Kidney (tissue), 14 donors: ENCODE data around the gene TPRN. TPM values are rescaled to one million over a fixed set of nuclear protein-coding genes. Genes with fewer than 3 reads are reported as not detected.

Source experiments
- DNase-seq, 5 donors: peaks; one replicate each; pipeline ENCODE4 v3.0.0-alpha.2; 2013 to 2020
- FAIRE-seq: peaks from 2 replicates; lab custom pipeline; 2012; peaks lifted over from hg19 to GRCh38; lab: Jason Lieb, UNC
- H3K27ac ChIP-seq, 2 donors: one replicate each; pipeline ENCODE4 v1.7.0; 2013; ENCODE audit warnings: low read depth in 2 of 2, low read length in 2 of 2, inconsistent platforms in 1 of 2
- H3K27me3 ChIP-seq: one replicate; pipeline ENCODE4 v1.7.1; 2013; ENCODE audit warnings: low read length, inconsistent platforms; ENCODE audit not compliant: control insufficient read depth, insufficient read depth
- H3K36me3 ChIP-seq, 3 donors: one replicate each; pipeline versions ENCODE4 v1.7.0 to v1.7.1; 2013; ENCODE audit warnings: low read length in 3 of 3, control low read depth in 1 of 3, inconsistent platforms in 1 of 3; ENCODE audit not compliant: insufficient read depth in 3 of 3, control insufficient read depth in 2 of 3
- H3K4me1 ChIP-seq, 3 donors: one replicate each; pipeline versions ENCODE4 v1.7.0 to v1.7.1; 2013; ENCODE audit warnings: low read length in 3 of 3, inconsistent platforms in 1 of 3, low read depth in 1 of 3; ENCODE audit not compliant: control insufficient read depth in 2 of 3, insufficient read depth in 2 of 3
- H3K4me3 ChIP-seq, 3 donors: one replicate each; pipeline versions ENCODE4 v1.7.0 to v1.8.1; 2013; ENCODE audit warnings: low read length in 3 of 3, control low read depth in 1 of 3, inconsistent platforms in 1 of 3
- H3K9ac ChIP-seq, 3 donors: one replicate each; pipeline versions ENCODE4 v1.7.0 to v1.7.1; 2013; ENCODE audit warnings: low read length in 3 of 3, control low read depth in 1 of 3, inconsistent platforms in 1 of 3
- H3K9me3 ChIP-seq, 3 donors: one replicate each; pipeline versions ENCODE4 v1.7.0 to v1.7.1; 2013; ENCODE audit warnings: low read length in 3 of 3, control low read depth in 1 of 3, inconsistent platforms in 1 of 3; ENCODE audit not compliant: control insufficient read depth in 2 of 3, insufficient read depth in 1 of 3
- CTCF ChIP-seq: IDR thresholded peaks from 3 replicates; pipeline ENCODE4 v1.5.1; 2012; ENCODE audit warnings: mild to moderate bottlenecking, moderate library complexity, borderline replicate concordance; ENCODE audit not compliant: insufficient read depth; ENCODE audit errors: extremely low read depth
- intact Hi-C: fragments of 100-400 bp; cut with DNase I; formaldehyde crosslinking; loops from one replicate; pipeline ENCODE4 v1.11.1; 2022
- polyA plus RNA-seq: library from polyadenylated mRNA; stranded (reverse); fragments of 350-450 nt; fragmentation: Illumina TruSeq; extraction: RNeasy Lipid Tissue Mini Kit (QIAGEN cat#74804); gene quantifications from one replicate; pipeline ENCODE4 v1.2.3, GENCODE V29; 2014; ENCODE audit warnings: low read depth, low replicate concordance; ENCODE audit not compliant: insufficient read depth
- total RNA-seq: library from RNA; stranded (reverse); fragmentation: NEBNext Ultra II Directional; extraction: Animal tissue kit (Norgen Biotek cat#: 25700); gene quantifications from one replicate; pipeline ENCODE4 v1.2.1, GENCODE V29; 2021
- donor health status: control.
- donor health status: control.
- donor health status: control.
- donor health status: control.
- donor health status: control.
- donor health status: DM: yes; HTN: yes; CAD: no.
- donor health status: Normal renal cell carcinoma (clear cell type).

Gene TPRN
- total and polyA plus RNA-seq, 2 donors from 2014 or later, result 47.2 to 49.5 TPM

DNA sequence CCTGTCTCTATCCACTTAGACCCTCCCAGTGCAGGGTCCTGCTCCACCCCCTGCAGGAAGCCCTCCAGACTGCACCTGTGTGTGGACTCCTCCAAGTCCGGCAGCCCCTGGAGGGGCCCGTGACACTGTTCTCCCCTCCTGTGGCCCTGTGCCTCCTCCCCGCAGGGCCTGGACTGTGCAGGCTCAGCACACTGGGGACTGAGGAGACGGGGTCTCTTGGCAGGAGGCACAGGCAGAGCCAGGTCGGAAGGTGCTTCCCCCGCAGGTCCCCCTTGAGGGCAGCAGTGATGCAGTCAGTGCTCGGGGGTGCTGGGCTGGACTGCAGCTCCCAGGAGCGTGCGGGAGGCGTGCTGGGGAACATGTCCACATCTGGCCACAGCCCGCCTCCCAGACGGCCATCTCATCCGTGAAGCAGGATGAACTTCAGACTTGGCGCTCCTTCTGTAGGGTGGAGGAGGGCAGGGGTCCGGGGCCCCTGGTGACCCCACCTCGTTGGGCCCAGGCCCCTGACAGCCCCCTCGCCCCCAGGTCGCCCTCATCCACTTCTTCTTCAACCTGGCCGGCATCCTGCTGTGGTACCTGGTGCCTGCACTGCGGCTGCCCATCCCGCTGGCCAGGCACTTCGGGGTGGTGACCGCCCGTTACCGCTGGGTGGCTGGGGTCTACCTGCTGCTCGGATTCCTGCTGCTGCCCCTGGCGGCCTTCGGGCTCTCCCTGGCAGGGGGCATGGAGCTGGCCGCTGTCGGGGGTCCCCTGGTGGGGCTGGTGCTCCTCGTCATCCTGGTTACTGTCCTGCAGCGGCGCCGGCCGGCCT, 35.1 kb upstream of the TPRN start:
- Histone ChIP-seq H3K36me3 (no peaks in the 10 kb centered on the region), H3K9me3 (no peaks in the 10 kb centered on the region), H3K27ac (no peak overlapping the region), H3K27me3 (no peaks in the 10 kb centered on the region), H3K4me3 (no peak overlapping the region), H3K4me1 (peaks cover 0 to 8% (median 4%) of the 10 kb centered on the region in 3 donors), H3K9ac (no peak overlapping the region)
- TF ChIP-seq CTCF, result no peak
- no peak for FAIRE-seq
- no peak for DNase-seq
- intact Hi-C loops, result loop anchor here (10.0 kb wide), 1 partner anchor 121 kb away; the partner anchor contains the start of gene DPP7

GRCh38 chr9:137234758-137235423, 34.4 kb upstream of the TPRN start:
- Histone ChIP-seq H3K9ac (no peak overlapping the region), H3K4me1 (peaks cover 0 to 8% (median 4%) of the 10 kb centered on the region in 3 donors)

GRCh38 chr9:137234055-137234697, 33.6 kb upstream of the TPRN start:
- Histone ChIP-seq H3K27me3 (no peaks in the 10 kb centered on the region), H3K27ac (no peak overlapping the region), H3K4me3 (no peak overlapping the region), H3K4me1 (peaks cover 0 to 10% (median 7%) of the 10 kb centered on the region in 3 donors), H3K9me3 (no peaks in the 10 kb centered on the region), H3K36me3 (no peaks in the 10 kb centered on the region), H3K9ac (no peak overlapping the region)
- intact Hi-C loops, result loop anchor here (10.0 kb wide), 1 partner anchor 119 kb away; the partner anchor contains the start of gene DPP7
- no peak for TF ChIP-seq CTCF
- no peak for FAIRE-seq
- no peak for DNase-seq

More at GRCh38 chr9:137234758-137235423, 34.4 kb upstream of the TPRN start:
- FAIRE-seq (no peak), DNase-seq (no peak)
- TF ChIP-seq CTCF, result no peak
- H3K9me3 ChIP-seq, result no peaks in the 10 kb centered on the region
- H3K27ac ChIP-seq, result no peak overlapping the region
- no peaks in the 10 kb centered on the region for H3K27me3 ChIP-seq
- no peak overlapping the region for H3K4me3 ChIP-seq
- intact Hi-C loops, result loop anchor here (10.0 kb wide), 1 partner anchor 120 kb away; the partner anchor contains the start of gene DPP7
- H3K36me3 ChIP-seq, result no peaks in the 10 kb centered on the region
